ENCODE measurements around the gene ALOXE3.

ALOXE3 gene

DNA sequence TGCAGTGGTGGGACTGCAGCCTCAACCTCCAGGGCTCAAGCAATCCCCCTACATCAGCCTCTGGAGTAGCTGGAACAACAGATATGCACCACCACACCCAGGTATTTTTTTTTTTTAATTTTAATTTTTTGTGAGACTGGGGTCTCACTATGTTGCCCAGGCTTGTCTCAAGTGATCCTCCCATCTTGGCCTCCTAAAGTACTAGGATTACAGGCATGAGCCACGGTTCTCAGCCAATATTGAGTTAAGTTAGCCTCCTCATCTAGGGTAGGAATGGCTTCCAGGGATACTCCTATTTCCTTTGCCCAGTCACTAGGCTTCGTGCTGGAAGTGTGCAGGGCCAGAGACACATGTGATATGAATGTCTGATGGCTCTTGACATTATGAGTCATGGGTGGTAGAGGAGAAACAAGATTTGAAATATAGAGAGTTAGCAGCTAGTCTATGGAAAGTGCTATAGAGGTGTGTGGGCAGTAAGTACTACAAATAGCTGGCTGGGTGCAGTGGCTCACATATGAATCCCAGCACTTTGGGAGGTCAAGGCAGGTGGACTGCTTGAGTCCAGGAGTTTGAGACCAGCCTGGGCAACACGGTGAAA, 13.6 kb upstream of the ALOXE3 start:
- TF ChIP-seq, protein P1, sequence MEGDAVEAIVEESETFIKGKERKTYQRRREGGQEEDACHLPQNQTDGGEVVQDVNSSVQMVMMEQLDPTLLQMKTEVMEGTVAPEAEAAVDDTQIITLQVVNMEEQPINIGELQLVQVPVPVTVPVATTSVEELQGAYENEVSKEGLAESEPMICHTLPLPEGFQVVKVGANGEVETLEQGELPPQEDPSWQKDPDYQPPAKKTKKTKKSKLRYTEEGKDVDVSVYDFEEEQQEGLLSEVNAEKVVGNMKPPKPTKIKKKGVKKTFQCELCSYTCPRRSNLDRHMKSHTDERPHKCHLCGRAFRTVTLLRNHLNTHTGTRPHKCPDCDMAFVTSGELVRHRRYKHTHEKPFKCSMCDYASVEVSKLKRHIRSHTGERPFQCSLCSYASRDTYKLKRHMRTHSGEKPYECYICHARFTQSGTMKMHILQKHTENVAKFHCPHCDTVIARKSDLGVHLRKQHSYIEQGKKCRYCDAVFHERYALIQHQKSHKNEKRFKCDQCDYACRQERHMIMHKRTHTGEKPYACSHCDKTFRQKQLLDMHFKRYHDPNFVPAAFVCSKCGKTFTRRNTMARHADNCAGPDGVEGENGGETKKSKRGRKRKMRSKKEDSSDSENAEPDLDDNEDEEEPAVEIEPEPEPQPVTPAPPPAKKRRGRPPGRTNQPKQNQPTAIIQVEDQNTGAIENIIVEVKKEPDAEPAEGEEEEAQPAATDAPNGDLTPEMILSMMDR (IDR thresholded peaks at IDR 0.05), result no peak
- H3K27ac ChIP-seq, result no peak overlapping the region
- H3K4me3 ChIP-seq, result no peak overlapping the region
- no peak for DNase-seq (ENCODE audit: low spot score)

DNA sequence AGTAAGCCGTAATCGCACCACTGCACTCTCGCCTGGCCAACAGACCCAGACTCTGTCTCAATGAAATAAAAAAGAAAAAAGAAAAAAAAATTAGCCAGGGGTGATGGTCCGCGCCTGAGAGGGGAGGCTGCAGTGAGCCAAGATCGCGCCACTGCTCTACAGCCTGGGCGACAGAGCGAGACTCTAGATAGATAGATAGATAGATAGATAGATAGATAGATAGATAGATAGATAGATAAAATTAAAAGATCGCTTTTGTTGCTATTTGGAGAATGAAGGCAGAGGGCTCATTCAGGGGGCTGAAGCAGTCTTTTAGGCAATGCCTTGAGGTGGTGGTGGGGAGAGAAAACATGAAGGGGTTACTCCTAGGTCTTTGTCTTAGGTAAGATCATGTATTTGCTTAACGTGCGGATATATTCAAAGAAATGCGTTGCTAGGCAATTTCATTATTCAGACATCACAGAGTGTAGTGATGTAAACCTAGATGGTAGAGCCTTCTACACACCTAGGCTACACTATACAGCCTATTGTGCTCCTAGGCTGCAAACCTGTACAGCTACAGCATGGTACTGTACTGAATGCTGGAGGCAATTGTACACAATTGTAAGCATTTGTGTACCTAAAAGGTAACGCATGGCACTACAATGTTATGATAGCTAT, 9.9 kb upstream of the ALOXE3 start:
- no peak for DNase-seq (ENCODE audit: low spot score)
- TF ChIP-seq, protein P1 (IDR thresholded peaks at IDR 0.05), result no peak
- no peak overlapping the region for H3K4me3 ChIP-seq
- H3K27ac ChIP-seq, result no peak overlapping the region

DNA sequence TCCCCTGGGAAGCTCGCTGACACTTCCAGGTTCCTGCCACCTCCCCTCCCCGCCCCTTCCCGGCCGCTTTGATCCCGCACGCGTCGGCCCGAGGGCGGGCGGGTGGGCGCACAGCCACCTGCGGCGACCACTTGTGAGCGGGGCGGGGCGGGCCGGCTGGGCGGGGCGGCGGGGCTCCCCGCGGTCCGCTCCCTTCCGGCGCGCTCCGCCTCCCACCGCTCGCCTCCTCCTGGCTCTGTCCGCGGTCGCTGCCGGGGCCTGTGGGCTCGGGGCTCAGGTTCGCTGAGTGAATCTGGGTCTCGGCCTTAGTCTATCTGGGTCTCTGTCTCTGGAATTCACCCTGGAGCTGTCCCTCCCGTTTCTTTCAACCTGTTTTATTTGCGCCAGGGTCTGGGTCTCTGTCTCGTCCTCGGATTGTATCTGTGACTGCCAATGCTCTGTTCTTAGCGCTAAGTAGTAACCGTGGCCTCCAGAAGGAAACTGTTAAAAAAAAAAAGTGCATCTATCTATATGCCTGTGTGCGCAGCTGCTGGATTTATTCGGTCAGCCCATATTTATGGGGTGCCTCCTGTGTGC, 8.3 kb upstream of the ALOXE3 start:
- TF ChIP-seq, protein P1 (IDR thresholded peaks at IDR 0.05), result no peak
- DNase-seq (ENCODE audit: low spot score), result no peak
- peak overlapping the region; percentile 36 to 78 for H3K27ac ChIP-seq
- peak overlapping the region; percentile 92 for H3K4me3 ChIP-seq

DNA sequence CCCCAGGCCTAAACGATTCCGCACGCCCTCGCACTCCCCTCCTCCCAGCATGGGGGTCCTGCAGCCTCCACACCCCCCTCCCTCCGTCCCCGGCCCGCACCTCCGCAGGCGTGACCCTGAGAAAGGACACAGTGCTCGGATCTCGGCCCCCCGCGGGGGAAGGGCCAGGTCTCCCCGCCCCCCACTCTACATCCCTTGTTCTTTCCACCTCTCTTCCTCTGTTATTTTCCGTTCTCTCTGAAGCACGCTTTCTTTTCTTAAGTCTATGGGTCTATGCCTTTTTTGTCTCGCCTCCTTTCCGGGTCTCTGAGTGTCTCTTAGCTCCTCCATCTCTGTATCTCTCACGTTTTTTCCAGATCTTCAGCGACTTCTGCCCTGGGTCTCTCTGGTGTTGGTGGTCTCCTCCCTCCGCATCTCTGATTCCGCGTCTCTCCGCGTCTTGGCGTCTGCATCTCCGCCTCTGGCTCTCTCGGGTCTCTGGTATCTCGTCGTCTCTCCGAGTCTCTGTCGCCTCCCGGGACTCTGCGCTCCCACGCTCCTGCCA, 7.7 kb upstream of the ALOXE3 start:
- Histone ChIP-seq H3K27ac (peak overlapping the region; percentile 36 to 78), H3K4me3 (peak overlapping the region; percentile 92)
- TF ChIP-seq, protein P1 (IDR thresholded peaks at IDR 0.05), result no peak
- no peak for DNase-seq (ENCODE audit: low spot score)

DNA sequence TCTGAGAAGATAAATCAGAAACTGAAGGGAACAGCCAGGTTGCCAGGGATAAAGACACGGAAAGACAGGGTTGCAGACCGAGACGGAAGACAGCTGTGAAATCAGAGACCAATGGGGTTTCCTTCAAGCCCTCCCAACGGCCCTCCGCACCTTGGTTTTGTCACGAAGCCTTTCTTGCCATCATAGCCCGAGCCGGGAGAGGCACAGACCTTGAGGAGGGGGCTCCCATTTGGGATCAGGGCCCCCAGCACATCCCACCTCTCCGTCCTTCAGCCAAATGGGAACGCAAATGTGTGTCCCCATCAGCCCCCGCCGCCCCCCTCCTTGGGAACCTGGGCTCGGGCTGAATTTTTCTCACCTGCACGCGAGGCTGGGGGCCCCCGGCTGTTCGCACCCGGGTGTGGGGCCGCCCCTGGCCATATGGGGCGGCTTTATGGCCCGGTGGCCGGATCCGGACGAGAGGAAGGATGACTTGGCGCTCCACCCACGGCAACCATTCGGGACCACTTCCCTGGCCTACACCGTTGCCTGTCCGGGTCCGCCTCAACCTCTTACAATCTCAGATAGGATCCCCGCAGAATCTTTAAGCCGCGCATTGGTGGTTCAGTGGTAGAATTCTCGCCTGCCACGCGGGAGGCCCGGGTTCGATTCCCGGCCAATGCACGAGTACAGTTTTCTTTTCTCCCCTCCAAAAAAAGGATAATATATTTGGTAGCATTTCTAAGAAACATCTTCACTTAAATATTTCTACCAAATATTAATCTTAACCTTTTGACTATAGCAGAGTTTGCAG, 7.0 kb upstream of the ALOXE3 start:
- peak overlapping the region; percentile 92 for H3K4me3 ChIP-seq
- TF ChIP-seq, protein P1 (IDR thresholded peaks at IDR 0.05), result no peak

GRCh38 chr17:8124350-8125153, 6.2 kb upstream of the ALOXE3 start:
- Histone ChIP-seq H3K27ac (no peak overlapping the region), H3K4me3 (peak overlapping the region; percentile 92)
- DNase-seq (ENCODE audit: low spot score), result no peak
- TF ChIP-seq, protein P1 (IDR thresholded peaks at IDR 0.05), result no peak

More for the DNA sequence above, 7.0 kb upstream of the ALOXE3 start:
- H3K27ac ChIP-seq, result peak overlapping the region; percentile 36 to 66
- peak; percentile 89 for DNase-seq (ENCODE audit: low spot score)

Data from coronary artery (tissue), 2 donors.